Stimulated activated CD8-positive, alpha-beta memory T cell treated with anti-CD3 and anti-CD28 coated beads, Interleukin-2, amount 100 ng/mL, for 1 hour (primary cell): ENCODE results near the gene CD300E.

Experiments used
- DNase-seq, 2 donors: peaks; one replicate each; pipeline ENCODE4 v3.0.0-alpha.2; 2020; ENCODE audit warnings: low read depth in 2 of 2

The CD300E gene

GRCh38 chr17:74566132-74566753, 57.3 kb downstream of the CD300E start:
- no peak for DNase-seq

- DNase-seq = no peak
Observed at GRCh38 chr17:74565126-74565525, 58.4 kb downstream of the CD300E start.

GRCh38 chr17:74563358-74563757, 60.2 kb downstream of the CD300E start:
- DNase-seq = no peak

GRCh38 chr17:74561586-74561985, 62.0 kb downstream of the CD300E start:
- no peak for DNase-seq
